Fibroblast of pulmonary artery (primary cell): ENCODE measurements around the gene DNAI1.

Experiments used
- DNase-seq: peaks from one replicate; pipeline ENCODE4 v3.0.0-alpha.2; 2010; ENCODE audit warnings: low read depth
- H3K4me3 ChIP-seq: replicated peaks from 2 replicates; pipeline ENCODE4 v1.5.1; 2011; ENCODE audit warnings: low read depth, mild to moderate bottlenecking, control low read depth, low read length, moderate library complexity
- TF ChIP-seq, protein P1 (sequence below): IDR thresholded peaks from 2 replicates; pipeline ENCODE4 v1.5.1; 2011; ENCODE audit warnings: mild to moderate bottlenecking, control low read depth, low read length, inconsistent platforms; ENCODE audit errors: missing control alignments

DNAI1 gene

GRCh38 chr9:34440017-34440416 is 18.6 kb upstream of the DNAI1 start:
- no peak for DNase-seq
- no peak overlapping the region for H3K4me3 ChIP-seq
- TF ChIP-seq, protein P1, sequence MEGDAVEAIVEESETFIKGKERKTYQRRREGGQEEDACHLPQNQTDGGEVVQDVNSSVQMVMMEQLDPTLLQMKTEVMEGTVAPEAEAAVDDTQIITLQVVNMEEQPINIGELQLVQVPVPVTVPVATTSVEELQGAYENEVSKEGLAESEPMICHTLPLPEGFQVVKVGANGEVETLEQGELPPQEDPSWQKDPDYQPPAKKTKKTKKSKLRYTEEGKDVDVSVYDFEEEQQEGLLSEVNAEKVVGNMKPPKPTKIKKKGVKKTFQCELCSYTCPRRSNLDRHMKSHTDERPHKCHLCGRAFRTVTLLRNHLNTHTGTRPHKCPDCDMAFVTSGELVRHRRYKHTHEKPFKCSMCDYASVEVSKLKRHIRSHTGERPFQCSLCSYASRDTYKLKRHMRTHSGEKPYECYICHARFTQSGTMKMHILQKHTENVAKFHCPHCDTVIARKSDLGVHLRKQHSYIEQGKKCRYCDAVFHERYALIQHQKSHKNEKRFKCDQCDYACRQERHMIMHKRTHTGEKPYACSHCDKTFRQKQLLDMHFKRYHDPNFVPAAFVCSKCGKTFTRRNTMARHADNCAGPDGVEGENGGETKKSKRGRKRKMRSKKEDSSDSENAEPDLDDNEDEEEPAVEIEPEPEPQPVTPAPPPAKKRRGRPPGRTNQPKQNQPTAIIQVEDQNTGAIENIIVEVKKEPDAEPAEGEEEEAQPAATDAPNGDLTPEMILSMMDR: no peak

DNA sequence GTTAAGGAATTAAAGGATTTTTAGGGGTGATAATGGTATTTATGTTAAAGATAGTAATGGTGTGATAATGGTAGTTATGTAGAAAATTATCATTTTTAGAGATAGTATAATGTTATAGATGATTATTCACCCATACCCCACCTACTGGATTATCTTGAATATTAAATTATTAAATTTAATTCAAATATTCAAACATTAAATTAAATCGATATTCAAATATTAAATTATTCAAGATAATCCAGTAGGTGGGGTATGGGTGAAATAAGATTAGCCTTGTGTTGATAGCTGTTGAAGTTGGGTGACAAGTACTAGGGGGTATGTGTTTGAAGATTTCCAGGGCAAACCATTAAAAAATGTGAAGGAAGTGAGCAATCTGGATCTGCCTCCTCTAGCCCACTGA is 15.8 kb upstream of the DNAI1 start:
- TF ChIP-seq, protein P1: no peak
- DNase-seq: no peak
- no peak overlapping the region for H3K4me3 ChIP-seq

DNA sequence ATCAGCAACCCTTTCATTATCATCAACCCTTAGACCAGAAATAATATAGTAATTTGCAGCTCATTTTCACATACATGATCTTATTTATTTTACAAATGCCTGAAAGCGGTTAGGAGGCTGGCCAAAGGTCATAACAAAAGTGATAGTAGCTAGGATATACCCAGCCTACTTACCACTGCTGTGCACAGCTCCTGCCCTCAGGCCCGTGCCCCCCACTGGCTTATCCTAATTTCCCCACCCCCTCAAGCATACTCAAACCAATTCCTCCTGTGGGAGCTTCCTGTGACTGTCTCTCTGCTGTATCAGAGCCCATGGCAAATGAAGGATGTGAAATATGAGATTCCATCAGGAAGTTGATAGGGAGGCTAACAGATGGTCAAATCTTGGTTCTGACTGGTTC is 15.1 kb upstream of the DNAI1 start:
- no peak for DNase-seq
- TF ChIP-seq, protein P1: no peak
- no peak overlapping the region for H3K4me3 ChIP-seq

DNA sequence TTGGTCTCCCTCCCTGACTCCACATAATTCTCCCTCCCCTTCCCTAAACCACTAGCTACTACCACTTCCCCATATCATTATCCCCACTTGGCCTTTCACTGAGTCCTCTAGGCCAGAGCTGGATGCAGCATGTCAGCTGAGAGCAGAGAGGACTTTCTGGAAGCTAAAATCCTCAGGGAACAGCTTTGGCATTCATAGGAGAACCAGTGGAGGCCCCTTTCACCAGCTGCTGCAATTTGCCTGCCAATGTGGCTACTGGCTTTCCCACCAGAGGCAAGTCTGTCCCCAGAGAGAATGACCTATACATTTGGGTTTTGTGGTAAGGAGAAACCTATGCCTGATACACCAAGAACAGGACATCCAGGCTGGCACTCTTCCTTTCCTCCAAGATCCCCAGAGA is 14.6 kb upstream of the DNAI1 start:
- DNase-seq: no peak
- no peak overlapping the region for H3K4me3 ChIP-seq
- TF ChIP-seq, protein P1: no peak

GRCh38 chr9:34446468-34446891 is 12.1 kb upstream of the DNAI1 start:
- no peak for DNase-seq
- H3K4me3 ChIP-seq: no peak overlapping the region
- TF ChIP-seq, protein P1: no peak

GRCh38 chr9:34446951-34447350 is 11.7 kb upstream of the DNAI1 start:
- no peak overlapping the region for H3K4me3 ChIP-seq
- no peak for DNase-seq
- TF ChIP-seq, protein P1: no peak

DNA sequence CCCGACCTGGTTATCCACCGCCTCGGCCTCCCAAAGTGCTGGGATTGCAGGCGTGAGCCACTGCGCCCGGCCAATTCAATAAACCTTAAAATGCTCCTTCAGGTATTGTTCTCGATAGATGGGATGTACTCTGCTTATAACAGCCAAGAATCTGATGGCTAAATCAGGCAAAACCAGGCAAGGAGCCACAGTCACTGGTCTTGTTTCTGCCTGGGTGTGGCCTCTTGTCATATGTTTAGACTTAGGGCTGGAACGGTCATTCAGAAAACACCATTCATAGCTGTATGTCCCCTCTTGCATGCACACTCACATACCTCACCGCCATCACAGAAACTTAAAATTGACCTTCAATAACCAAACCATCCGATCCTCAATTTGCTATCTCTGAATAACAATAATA is 8.0 kb upstream of the DNAI1 start:
- TF ChIP-seq, protein P1: no peak
- DNase-seq: no peak
- H3K4me3 ChIP-seq: no peak overlapping the region
